ENCODE data around the gene ALKBH3. TPM values are rescaled to one million over a fixed set of nuclear protein-coding genes. Genes with fewer than 3 reads are reported as not detected.

ALKBH3 gene
- polyA plus RNA-seq, 1 donor (not counting 4 experiments of a cell fraction or from before 2014, with no cell fraction given) = 42.4 TPM

DNA sequence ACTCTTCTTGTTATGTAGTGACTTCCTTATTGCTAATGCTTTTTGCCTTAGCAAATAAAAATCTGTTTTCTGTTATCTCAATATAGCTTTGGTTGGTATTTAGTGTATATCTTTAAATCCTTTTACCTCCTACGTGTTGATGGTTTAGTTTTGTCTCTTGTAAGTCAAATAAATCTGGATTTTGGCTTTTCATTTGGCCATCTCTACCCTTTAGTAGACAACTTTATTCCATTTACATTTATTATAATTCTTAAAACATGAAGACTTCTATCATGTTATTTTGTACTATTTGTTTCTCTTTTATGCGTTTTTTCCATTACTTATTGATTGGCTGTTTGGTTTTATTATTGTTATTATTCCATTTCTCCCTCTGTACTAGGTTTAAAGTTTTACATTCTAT lies 19.5 kb upstream of the ALKBH3 start:
- no peak for FAIRE-seq
- TF ChIP-seq, protein P1, sequence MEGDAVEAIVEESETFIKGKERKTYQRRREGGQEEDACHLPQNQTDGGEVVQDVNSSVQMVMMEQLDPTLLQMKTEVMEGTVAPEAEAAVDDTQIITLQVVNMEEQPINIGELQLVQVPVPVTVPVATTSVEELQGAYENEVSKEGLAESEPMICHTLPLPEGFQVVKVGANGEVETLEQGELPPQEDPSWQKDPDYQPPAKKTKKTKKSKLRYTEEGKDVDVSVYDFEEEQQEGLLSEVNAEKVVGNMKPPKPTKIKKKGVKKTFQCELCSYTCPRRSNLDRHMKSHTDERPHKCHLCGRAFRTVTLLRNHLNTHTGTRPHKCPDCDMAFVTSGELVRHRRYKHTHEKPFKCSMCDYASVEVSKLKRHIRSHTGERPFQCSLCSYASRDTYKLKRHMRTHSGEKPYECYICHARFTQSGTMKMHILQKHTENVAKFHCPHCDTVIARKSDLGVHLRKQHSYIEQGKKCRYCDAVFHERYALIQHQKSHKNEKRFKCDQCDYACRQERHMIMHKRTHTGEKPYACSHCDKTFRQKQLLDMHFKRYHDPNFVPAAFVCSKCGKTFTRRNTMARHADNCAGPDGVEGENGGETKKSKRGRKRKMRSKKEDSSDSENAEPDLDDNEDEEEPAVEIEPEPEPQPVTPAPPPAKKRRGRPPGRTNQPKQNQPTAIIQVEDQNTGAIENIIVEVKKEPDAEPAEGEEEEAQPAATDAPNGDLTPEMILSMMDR (optimal IDR thresholded peaks at IDR 0.05 in 1 of 3, IDR thresholded peaks at IDR 0.05 in 1 of 3, conservative IDR thresholded peaks at IDR 0.05 in 1 of 3; ENCODE audit: extremely low read depth in 1 of 3, insufficient read depth in 2 of 3, low read length in 3 of 3) = no peak
- no peak for TF ChIP-seq EZH2 (IDR thresholded peaks at IDR 0.05; ENCODE audit: low read length)

DNA sequence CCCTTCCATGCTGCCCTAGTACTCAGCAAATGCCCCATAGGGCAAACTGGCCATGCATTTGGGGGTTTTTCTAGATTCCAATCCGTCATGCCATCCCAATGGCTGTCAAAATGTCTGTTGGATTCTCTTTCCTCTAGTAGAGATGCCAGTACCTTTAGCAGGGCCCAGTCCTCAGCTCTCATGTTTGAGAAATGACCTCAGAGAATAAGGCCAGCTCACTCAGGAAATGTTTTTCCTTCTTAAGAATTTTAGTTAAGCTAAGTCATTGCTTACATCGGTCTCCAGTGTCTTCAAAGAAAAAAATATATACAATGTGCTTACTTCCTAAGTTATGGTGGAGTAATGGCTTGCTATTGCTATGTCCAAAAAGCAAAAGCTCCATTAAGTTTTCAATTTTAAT lies 14.1 kb upstream of the ALKBH3 start:
- DNase-seq (ENCODE audit: low read depth, low spot score) (no peak), FAIRE-seq (no peak)
- Histone ChIP-seq H4K20me1 (ENCODE audit: control insufficient read depth, extremely low read depth, insufficient read depth, low read length) (no peaks in the 10 kb centered on the region), H3K27me3 (ENCODE audit: control insufficient read depth, extremely low read depth, insufficient read depth, low read length) (no peaks in the 10 kb centered on the region), H3K4me1 (ENCODE audit: control insufficient read depth, extremely low read depth, insufficient read depth, low read length) (peaks cover 11% of the 10 kb centered on the region), H3K4me2 (ENCODE audit: control insufficient read depth, extremely low read depth, insufficient read depth, low read depth, low read length) (no peak overlapping the region), H2AFZ (ENCODE audit: control insufficient read depth, low read length) (no peak overlapping the region), H3K36me3 (ENCODE audit: control insufficient read depth in 2 of 2, extremely low read depth in 1 of 2, insufficient read depth in 2 of 2, low read length in 2 of 2) (no peaks in the 10 kb centered on the region), H3K4me3 (ENCODE audit: control insufficient read depth in 2 of 3, extremely low read depth in 1 of 3, insufficient read depth in 2 of 3, low read depth in 1 of 3, low read length in 3 of 3) (no peak overlapping the region), H3K9me1 (ENCODE audit: control insufficient read depth, extremely low read depth, insufficient read depth, low read length) (no peaks in the 10 kb centered on the region), H3K9ac (ENCODE audit: control insufficient read depth, extremely low read depth, insufficient read depth, low read length) (no peak overlapping the region), H3K79me2 (ENCODE audit: control insufficient read depth, insufficient read depth, low read length) (no peaks in the 10 kb centered on the region), H3K9me3 (ENCODE audit: control insufficient read depth, low read depth, low read length) (no peaks in the 10 kb centered on the region), H3K27ac (ENCODE audit: control insufficient read depth, insufficient read depth, low read length) (no peak overlapping the region)
- dilution Hi-C loops (cut with MboI; ENCODE audit: extremely low pct_ligation_motif_present, low sequenced_read_pairs) = no loop called here
- TF ChIP-seq EZH2 (IDR thresholded peaks at IDR 0.05; ENCODE audit: low read length) = no peak
- TF ChIP-seq, protein P1 (optimal IDR thresholded peaks at IDR 0.05 in 1 of 3, IDR thresholded peaks at IDR 0.05 in 1 of 3, conservative IDR thresholded peaks at IDR 0.05 in 1 of 3; ENCODE audit: extremely low read depth in 1 of 3, insufficient read depth in 2 of 3, low read length in 3 of 3) = no peak

More for the DNA sequence above, 19.5 kb upstream of the ALKBH3 start:
- H3K4me3 ChIP-seq (ENCODE audit: control insufficient read depth in 2 of 3, extremely low read depth in 1 of 3, insufficient read depth in 2 of 3, low read depth in 1 of 3, low read length in 3 of 3) = no peak overlapping the region
- H3K9ac ChIP-seq (ENCODE audit: control insufficient read depth, extremely low read depth, insufficient read depth, low read length) = no peak overlapping the region
- H3K27ac ChIP-seq (ENCODE audit: control insufficient read depth, insufficient read depth, low read length) = no peak overlapping the region
- H3K79me2 ChIP-seq (ENCODE audit: control insufficient read depth, insufficient read depth, low read length) = no peaks in the 10 kb centered on the region
- no peaks in the 10 kb centered on the region for H3K9me1 ChIP-seq (ENCODE audit: control insufficient read depth, extremely low read depth, insufficient read depth, low read length)
- H2AFZ ChIP-seq (ENCODE audit: control insufficient read depth, low read length) = no peak overlapping the region
- H4K20me1 ChIP-seq (ENCODE audit: control insufficient read depth, extremely low read depth, insufficient read depth, low read length) = no peaks in the 10 kb centered on the region
- dilution Hi-C loops (cut with MboI; ENCODE audit: extremely low pct_ligation_motif_present, low sequenced_read_pairs) = no loop called here
- no peak for DNase-seq (ENCODE audit: low read depth, low spot score)
- H3K27me3 ChIP-seq (ENCODE audit: control insufficient read depth, extremely low read depth, insufficient read depth, low read length) = no peaks in the 10 kb centered on the region
- no peaks in the 10 kb centered on the region for H3K9me3 ChIP-seq (ENCODE audit: control insufficient read depth, low read depth, low read length)
- no peaks in the 10 kb centered on the region for H3K36me3 ChIP-seq (ENCODE audit: control insufficient read depth in 2 of 2, extremely low read depth in 1 of 2, insufficient read depth in 2 of 2, low read length in 2 of 2)
- no peaks in the 10 kb centered on the region for H3K4me1 ChIP-seq (ENCODE audit: control insufficient read depth, extremely low read depth, insufficient read depth, low read length)
- H3K4me2 ChIP-seq (ENCODE audit: control insufficient read depth, extremely low read depth, insufficient read depth, low read depth, low read length) = no peak overlapping the region
